RWPE2 (cell line): ENCODE data around the gene EOLA2.

Experiments
- ATAC-seq: fragments of 200-7000 bp; cut with Tn5 transposase; 3 replicates; pipeline ENCODE4 v1.9.1; 2021; ENCODE audit warnings: low read depth
- DNase-seq: peaks from one replicate; pipeline ENCODE4 v3.0.0-alpha.2; 2020; ENCODE audit warnings: low spot score
- H3K27ac ChIP-seq: fragments of 450-650 bp; 2 replicates; pipeline ENCODE4 v1.5.1; 2017; ENCODE audit warnings: mild to moderate bottlenecking; ENCODE audit not compliant: poor library complexity, severe bottlenecking
- H3K27me3 ChIP-seq: fragments of 250-450 bp; sonication (Bioruptor Pico); 2 replicates; pipeline ENCODE4 v1.5.1; 2021; ENCODE audit warnings: mild to moderate bottlenecking, moderate library complexity; ENCODE audit not compliant: insufficient read depth, poor library complexity, severe bottlenecking
- H3K36me3 ChIP-seq: fragments of 250-450 bp; sonication (Bioruptor Pico); 2 replicates; pipeline ENCODE4 v1.5.1; 2020; ENCODE audit warnings: low read depth, mild to moderate bottlenecking, moderate library complexity
- H3K4me1 ChIP-seq: fragments of 250-450 bp; sonication (Bioruptor Pico); 2 replicates; pipeline ENCODE4 v1.5.1; 2021; ENCODE audit warnings: mild to moderate bottlenecking, moderate library complexity; ENCODE audit not compliant: insufficient read depth, poor library complexity, severe bottlenecking
- H3K4me3 ChIP-seq: fragments of 250-450 bp; sonication (Bioruptor Pico); 2 replicates; pipeline ENCODE4 v1.5.1; 2021; ENCODE audit warnings: mild to moderate bottlenecking, moderate library complexity; ENCODE audit not compliant: severe bottlenecking
- H3K9me3 ChIP-seq: fragments of 250-450 bp; sonication (Bioruptor Pico); 2 replicates; pipeline ENCODE4 v1.5.1; 2021; ENCODE audit warnings: mild to moderate bottlenecking, moderate library complexity; ENCODE audit not compliant: severe bottlenecking
- TF ChIP-seq, protein P1 (sequence below): fragments of 450-650 bp; IDR thresholded peaks from one replicate; pipeline ENCODE4 v1.5.1; 2017; ENCODE audit warnings: mild to moderate bottlenecking, moderate library complexity; ENCODE audit not compliant: poor library complexity, severe bottlenecking

The EOLA2 gene

DNA sequence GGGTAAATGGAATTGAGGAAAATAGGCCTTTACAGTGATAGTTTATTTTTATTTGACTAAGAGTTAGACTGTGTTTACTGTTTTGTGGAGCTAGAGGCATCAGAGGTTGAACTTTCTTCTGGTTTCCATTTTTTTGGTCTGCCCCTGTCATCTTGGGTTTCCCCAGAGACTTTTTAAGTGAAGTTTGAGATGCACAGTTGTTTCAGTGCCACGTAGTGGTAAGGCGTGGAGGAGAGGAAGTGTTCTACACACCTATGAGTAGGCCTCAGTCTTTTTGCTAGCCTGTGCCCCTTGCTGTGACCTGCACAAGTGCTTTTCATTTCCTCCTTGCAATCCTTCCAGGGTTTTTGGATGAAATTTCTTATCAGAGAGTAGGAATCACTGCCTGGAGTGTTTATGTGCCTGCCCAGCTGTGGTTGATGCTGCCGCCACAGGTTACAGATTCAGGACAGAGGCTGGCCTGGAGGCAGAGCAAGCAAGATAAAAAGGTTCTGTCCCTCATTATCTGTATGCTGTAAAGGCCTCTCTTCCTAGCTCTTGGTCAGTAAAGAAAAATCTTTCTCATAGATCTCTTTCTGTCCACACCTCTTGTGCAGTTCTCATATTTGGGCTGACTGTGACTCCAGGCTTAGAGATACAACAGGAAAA lies 21.4 kb downstream of the EOLA2 start:
- no peaks in the 10 kb centered on the region for H3K27me3 ChIP-seq
- no peak overlapping the region for H3K4me3 ChIP-seq
- H3K27ac ChIP-seq: no peak overlapping the region
- DNase-seq (no peak), ATAC-seq (no peak)
- H3K36me3 ChIP-seq: no peaks in the 10 kb centered on the region
- TF ChIP-seq, protein P1, sequence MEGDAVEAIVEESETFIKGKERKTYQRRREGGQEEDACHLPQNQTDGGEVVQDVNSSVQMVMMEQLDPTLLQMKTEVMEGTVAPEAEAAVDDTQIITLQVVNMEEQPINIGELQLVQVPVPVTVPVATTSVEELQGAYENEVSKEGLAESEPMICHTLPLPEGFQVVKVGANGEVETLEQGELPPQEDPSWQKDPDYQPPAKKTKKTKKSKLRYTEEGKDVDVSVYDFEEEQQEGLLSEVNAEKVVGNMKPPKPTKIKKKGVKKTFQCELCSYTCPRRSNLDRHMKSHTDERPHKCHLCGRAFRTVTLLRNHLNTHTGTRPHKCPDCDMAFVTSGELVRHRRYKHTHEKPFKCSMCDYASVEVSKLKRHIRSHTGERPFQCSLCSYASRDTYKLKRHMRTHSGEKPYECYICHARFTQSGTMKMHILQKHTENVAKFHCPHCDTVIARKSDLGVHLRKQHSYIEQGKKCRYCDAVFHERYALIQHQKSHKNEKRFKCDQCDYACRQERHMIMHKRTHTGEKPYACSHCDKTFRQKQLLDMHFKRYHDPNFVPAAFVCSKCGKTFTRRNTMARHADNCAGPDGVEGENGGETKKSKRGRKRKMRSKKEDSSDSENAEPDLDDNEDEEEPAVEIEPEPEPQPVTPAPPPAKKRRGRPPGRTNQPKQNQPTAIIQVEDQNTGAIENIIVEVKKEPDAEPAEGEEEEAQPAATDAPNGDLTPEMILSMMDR: no peak
- H3K4me1 ChIP-seq: no peaks in the 10 kb centered on the region
- no peaks in the 10 kb centered on the region for H3K9me3 ChIP-seq

DNA sequence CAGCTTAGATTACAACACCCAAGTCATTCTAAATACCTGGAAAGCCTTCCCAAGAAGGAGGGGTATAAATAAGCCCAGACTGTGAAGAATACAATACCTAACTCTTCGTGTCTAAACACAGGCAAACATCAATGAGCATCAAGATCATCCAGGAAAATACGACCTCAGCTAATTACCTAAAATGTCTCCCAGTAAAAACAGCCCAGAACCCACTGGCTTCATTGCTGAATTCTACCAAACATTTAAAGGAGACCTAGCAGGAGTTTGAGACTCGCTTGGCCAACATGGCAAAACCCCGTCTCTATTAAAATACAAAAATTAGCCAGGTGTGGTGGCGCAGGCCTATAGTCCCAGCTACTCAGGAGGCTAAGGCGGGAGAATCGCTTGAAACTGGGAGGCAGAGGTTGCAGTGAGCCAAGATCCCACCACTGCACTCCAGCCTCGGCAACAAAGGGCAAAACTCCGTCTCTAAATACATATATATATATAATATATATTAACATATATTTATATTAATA lies 28.1 kb downstream of the EOLA2 start:
- Histone ChIP-seq H3K4me3 (no peak overlapping the region), H3K27me3 (no peaks in the 10 kb centered on the region), H3K36me3 (no peaks in the 10 kb centered on the region), H3K4me1 (no peaks in the 10 kb centered on the region), H3K9me3 (no peaks in the 10 kb centered on the region), H3K27ac (no peak overlapping the region)
- TF ChIP-seq, protein P1: no peak
- ATAC-seq (no peak), DNase-seq (no peak)

- no peaks in the 10 kb centered on the region for H3K4me1 ChIP-seq
- TF ChIP-seq, protein P1: no peak
- no peaks in the 10 kb centered on the region for H3K9me3 ChIP-seq
- H3K36me3 ChIP-seq: no peaks in the 10 kb centered on the region
- H3K27ac ChIP-seq: no peak overlapping the region
- no peak for DNase-seq
- H3K4me3 ChIP-seq: no peak overlapping the region
- ATAC-seq: no peak
- H3K27me3 ChIP-seq: no peaks in the 10 kb centered on the region
These were observed 28.7 kb downstream of the EOLA2 start for GRCh38 chrX:149909324-149910177.

GRCh38 chrX:149908727-149909126 lies 29.6 kb downstream of the EOLA2 start:
- H3K9me3 ChIP-seq: no peaks in the 10 kb centered on the region
- no peak for DNase-seq
- H3K27ac ChIP-seq: no peak overlapping the region
- H3K4me1 ChIP-seq: no peaks in the 10 kb centered on the region
- TF ChIP-seq, protein P1: no peak
- H3K36me3 ChIP-seq: no peaks in the 10 kb centered on the region
- H3K4me3 ChIP-seq: no peak overlapping the region
- no peaks in the 10 kb centered on the region for H3K27me3 ChIP-seq
- ATAC-seq: no peak

DNA sequence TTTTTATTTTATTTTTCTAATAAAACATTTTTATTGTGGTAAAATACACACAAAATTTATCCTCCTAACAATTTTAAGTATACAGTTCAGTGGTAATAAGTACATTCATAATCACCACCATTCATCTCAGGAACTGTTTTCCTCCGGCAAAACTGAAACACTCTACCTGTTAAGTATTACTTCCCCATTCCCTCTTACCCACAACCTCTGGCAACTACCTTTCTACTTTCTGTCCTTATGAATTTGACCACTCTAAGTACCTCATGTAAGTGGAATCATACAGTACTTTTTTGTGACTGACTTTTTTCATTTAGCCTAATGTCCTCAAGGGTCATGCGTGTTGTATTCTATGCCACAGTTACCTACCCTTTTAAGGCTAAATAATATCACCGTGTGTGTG lies 30.0 kb downstream of the EOLA2 start:
- TF ChIP-seq, protein P1: no peak
- Histone ChIP-seq H3K36me3 (no peaks in the 10 kb centered on the region), H3K4me1 (no peaks in the 10 kb centered on the region), H3K27ac (no peak overlapping the region), H3K4me3 (no peak overlapping the region), H3K9me3 (no peaks in the 10 kb centered on the region), H3K27me3 (no peaks in the 10 kb centered on the region)
- no peak for DNase-seq
- no peak for ATAC-seq
